KMS-11 (cell line): ENCODE measurements around the gene CCDC185.

ENCODE experiments used
- H2AFZ ChIP-seq: fragments of 200-600 bp; sonication (generic); 2 replicates; pipeline ENCODE4 v1.6.1; 2016; ENCODE audit warnings: antibody characterized with exemption, mixed run types, low read depth
- H3K27ac ChIP-seq: fragments of 200-600 bp; sonication (generic); 2 replicates; pipeline ENCODE4 v1.6.1; 2016; ENCODE audit warnings: mild to moderate bottlenecking, mixed run types
- H3K27me3 ChIP-seq: fragments of 200-600 bp; sonication (generic); 2 replicates; pipeline ENCODE4 v1.6.1; 2017; ENCODE audit warnings: mild to moderate bottlenecking, low read depth, mixed run types, moderate library complexity; ENCODE audit not compliant: insufficient read depth
- H3K36me3 ChIP-seq: fragments of 200-600 bp; sonication (generic); 2 replicates; pipeline ENCODE4 v1.6.1; 2017; ENCODE audit warnings: mild to moderate bottlenecking, mixed run types; ENCODE audit not compliant: insufficient read depth
- H3K4me1 ChIP-seq: fragments of 200-600 bp; sonication (generic); 2 replicates; pipeline ENCODE4 v1.6.1; 2016; ENCODE audit warnings: mild to moderate bottlenecking, low read depth, mixed run types; ENCODE audit not compliant: poor library complexity, severe bottlenecking
- H3K4me2 ChIP-seq: fragments of 200-600 bp; sonication (generic); 2 replicates; pipeline ENCODE4 v1.7.0; 2016; ENCODE audit warnings: mild to moderate bottlenecking, mixed run types
- H3K4me3 ChIP-seq: fragments of 200-600 bp; sonication (generic); IDR thresholded peaks from 2 replicates; pipeline ENCODE4 v1.6.1; 2017; ENCODE audit warnings: low read depth, low read length, mixed read lengths; ENCODE audit not compliant: insufficient read depth
- H3K79me2 ChIP-seq: fragments of 200-600 bp; sonication (generic); 2 replicates; pipeline ENCODE4 v1.6.1; 2016; ENCODE audit warnings: low read depth, mixed run types; ENCODE audit not compliant: insufficient read depth
- H3K9ac ChIP-seq: fragments of 200-600 bp; sonication (generic); 2 replicates; pipeline ENCODE4 v1.6.1; 2016; ENCODE audit warnings: mild to moderate bottlenecking, mixed run types
- H4K20me1 ChIP-seq: fragments of 200-600 bp; sonication (generic); 2 replicates; pipeline ENCODE4 v1.6.1; 2016; ENCODE audit warnings: mild to moderate bottlenecking, mixed run types; ENCODE audit not compliant: insufficient read depth
- TF ChIP-seq, protein P1 (sequence below): fragments of 200-600 bp; sonication (generic); conservative IDR thresholded peaks from 2 replicates; pipeline ENCODE4 v1.6.1; 2017; ENCODE audit warnings: low read depth, mild to moderate bottlenecking, antibody characterized with exemption, low read length, moderate library complexity, mixed read lengths

The CCDC185 gene

DNA sequence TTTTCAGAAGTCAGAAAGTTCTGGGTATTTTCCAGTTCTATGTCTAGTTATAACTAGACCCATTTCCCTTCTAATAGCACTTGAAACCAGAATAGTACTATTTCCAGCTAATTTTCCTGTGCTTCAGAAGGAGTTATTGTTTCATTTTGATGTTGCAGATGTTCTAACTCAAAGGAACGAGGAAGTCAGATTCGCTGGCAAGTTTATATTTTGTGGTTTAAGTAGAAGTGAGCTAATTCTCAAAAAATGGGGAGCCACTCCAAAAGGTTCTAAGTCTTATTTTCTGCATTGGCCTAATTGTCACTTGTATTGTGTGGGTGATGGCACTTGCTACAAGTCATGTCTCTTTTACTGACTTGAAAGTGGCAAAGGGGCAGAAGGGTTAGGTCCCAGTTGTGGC is 18.1 kb downstream of the CCDC185 start:
- H3K27ac ChIP-seq, result no peak overlapping the region
- TF ChIP-seq, protein P1, sequence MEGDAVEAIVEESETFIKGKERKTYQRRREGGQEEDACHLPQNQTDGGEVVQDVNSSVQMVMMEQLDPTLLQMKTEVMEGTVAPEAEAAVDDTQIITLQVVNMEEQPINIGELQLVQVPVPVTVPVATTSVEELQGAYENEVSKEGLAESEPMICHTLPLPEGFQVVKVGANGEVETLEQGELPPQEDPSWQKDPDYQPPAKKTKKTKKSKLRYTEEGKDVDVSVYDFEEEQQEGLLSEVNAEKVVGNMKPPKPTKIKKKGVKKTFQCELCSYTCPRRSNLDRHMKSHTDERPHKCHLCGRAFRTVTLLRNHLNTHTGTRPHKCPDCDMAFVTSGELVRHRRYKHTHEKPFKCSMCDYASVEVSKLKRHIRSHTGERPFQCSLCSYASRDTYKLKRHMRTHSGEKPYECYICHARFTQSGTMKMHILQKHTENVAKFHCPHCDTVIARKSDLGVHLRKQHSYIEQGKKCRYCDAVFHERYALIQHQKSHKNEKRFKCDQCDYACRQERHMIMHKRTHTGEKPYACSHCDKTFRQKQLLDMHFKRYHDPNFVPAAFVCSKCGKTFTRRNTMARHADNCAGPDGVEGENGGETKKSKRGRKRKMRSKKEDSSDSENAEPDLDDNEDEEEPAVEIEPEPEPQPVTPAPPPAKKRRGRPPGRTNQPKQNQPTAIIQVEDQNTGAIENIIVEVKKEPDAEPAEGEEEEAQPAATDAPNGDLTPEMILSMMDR, result no peak
- no peak overlapping the region for H3K9ac ChIP-seq
- H3K36me3 ChIP-seq, result no peaks in the 10 kb centered on the region
- H2AFZ ChIP-seq, result no peak overlapping the region
- no peak overlapping the region for H3K4me2 ChIP-seq
- H3K27me3 ChIP-seq, result no peaks in the 10 kb centered on the region
- H4K20me1 ChIP-seq, result no peaks in the 10 kb centered on the region
- no peaks in the 10 kb centered on the region for H3K79me2 ChIP-seq
- H3K4me1 ChIP-seq, result no peaks in the 10 kb centered on the region
- no peak overlapping the region for H3K4me3 ChIP-seq

DNA sequence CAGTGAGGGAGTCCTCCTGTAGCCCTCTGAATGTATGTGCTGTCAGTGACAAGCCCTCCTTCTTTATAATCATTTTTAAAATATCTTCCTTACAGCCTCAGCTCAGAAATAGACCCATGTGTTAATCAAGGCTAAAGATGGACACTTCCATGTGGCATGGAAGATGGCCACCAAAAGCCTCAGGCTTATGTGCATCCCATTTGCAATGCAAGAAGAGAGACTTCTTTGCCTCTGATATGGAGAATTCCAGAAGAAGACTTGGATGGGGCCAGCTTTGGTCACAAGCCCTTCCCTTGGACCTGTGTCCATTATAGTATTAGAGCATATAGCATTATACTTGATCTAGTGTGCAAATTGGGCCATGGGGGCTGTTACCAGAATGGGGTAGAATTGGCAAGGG is 18.5 kb downstream of the CCDC185 start:
- Histone ChIP-seq H3K79me2 (no peaks in the 10 kb centered on the region), H3K4me1 (no peaks in the 10 kb centered on the region), H3K27ac (no peak overlapping the region), H2AFZ (no peak overlapping the region), H3K4me3 (no peak overlapping the region), H4K20me1 (no peaks in the 10 kb centered on the region), H3K9ac (no peak overlapping the region), H3K4me2 (no peak overlapping the region), H3K27me3 (no peaks in the 10 kb centered on the region), H3K36me3 (no peaks in the 10 kb centered on the region)
- TF ChIP-seq, protein P1, result no peak

DNA sequence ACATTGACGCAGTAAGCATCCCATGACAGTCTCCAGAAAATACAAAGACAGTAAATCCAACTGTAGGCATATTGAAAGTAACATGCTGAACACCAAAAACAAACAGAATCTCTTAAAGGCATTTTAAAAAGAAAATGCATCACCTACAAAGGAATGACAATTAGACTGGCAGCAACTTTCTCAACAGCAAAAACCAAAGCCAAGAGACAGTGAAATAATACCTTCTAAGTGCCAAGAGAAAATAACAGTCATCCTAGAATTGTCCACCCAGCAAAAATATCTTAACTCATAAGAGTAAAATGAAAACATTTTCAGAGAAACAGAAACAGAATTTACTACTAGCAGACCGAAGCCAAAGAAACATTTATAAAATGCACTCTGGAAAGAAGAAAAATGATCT is 20.0 kb downstream of the CCDC185 start:
- H3K4me2 ChIP-seq, result no peak overlapping the region
- no peak overlapping the region for H3K9ac ChIP-seq
- TF ChIP-seq, protein P1, result no peak

DNA sequence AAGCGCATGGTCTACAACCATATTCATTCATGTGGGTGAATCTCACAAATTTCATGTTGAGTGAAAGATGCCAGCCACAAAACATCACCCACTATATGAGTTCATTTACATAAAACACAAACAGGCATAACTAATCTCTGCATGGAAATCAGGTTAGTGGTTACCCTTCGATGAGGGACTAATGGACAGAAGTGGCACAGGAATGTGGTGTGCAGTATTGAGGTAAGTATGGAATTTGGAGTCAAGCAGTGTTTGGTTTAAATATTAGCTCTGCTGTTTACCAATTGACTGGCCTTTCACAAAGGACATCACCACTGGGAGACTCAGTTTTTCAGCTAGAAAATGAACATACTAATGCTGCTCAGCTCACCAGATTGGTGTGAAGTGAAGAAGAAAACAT is 24.2 kb downstream of the CCDC185 start:
- H3K79me2 ChIP-seq, result no peaks in the 10 kb centered on the region

More for the DNA sequence above, 20.0 kb downstream of the CCDC185 start:
- H4K20me1 ChIP-seq, result no peaks in the 10 kb centered on the region
- no peaks in the 10 kb centered on the region for H3K27me3 ChIP-seq
- H3K4me3 ChIP-seq, result no peak overlapping the region
- H2AFZ ChIP-seq, result no peak overlapping the region
- H3K4me1 ChIP-seq, result no peaks in the 10 kb centered on the region
- no peaks in the 10 kb centered on the region for H3K36me3 ChIP-seq
- no peak overlapping the region for H3K27ac ChIP-seq
- no peaks in the 10 kb centered on the region for H3K79me2 ChIP-seq

More for the DNA sequence above, 24.2 kb downstream of the CCDC185 start:
- TF ChIP-seq, protein P1, result no peak
- H3K27me3 ChIP-seq, result no peaks in the 10 kb centered on the region
- no peaks in the 10 kb centered on the region for H3K4me1 ChIP-seq
- H3K36me3 ChIP-seq, result no peaks in the 10 kb centered on the region
- no peak overlapping the region for H3K9ac ChIP-seq
- no peak overlapping the region for H3K4me2 ChIP-seq
- H3K27ac ChIP-seq, result no peak overlapping the region
- H3K4me3 ChIP-seq, result no peak overlapping the region
- H2AFZ ChIP-seq, result no peak overlapping the region
- no peaks in the 10 kb centered on the region for H4K20me1 ChIP-seq
